ENCODE measurements around the gene LMBR1.
"Not testable (repeated sequence)": the region's sequence is repeated elsewhere in the genome, so short reads cannot be mapped to it uniquely, and the experiment has no call there.

LMBR1 gene

GRCh38 chr7:156759143-156759542 lies 133.8 kb downstream of the LMBR1 start:
- DNase-seq (ENCODE audit: low spot score): no peak

- no peak for DNase-seq (ENCODE audit: low spot score)
These were observed 138.8 kb downstream of the LMBR1 start for GRCh38 chr7:156754201-156754600.

- DNase-seq (ENCODE audit: low spot score): no peak
These were observed 139.4 kb downstream of the LMBR1 start for GRCh38 chr7:156753630-156754029.

- DNase-seq (ENCODE audit: low spot score): no peak
These were observed 139.8 kb downstream of the LMBR1 start for GRCh38 chr7:156753229-156753560.

- DNase-seq (ENCODE audit: low spot score): no peak
These were observed 140.4 kb downstream of the LMBR1 start for GRCh38 chr7:156752367-156753228.

- DNase-seq (ENCODE audit: low spot score): peak; percentile 2
These were observed 141.7 kb downstream of the LMBR1 start for GRCh38 chr7:156751319-156751718.

- no peak for DNase-seq (ENCODE audit: low spot score)
These were observed 145.3 kb downstream of the LMBR1 start for GRCh38 chr7:156747718-156748117.

GRCh38 chr7:156746891-156747290 lies 146.1 kb downstream of the LMBR1 start:
- DNase-seq (ENCODE audit: low spot score): no peak

- no peak for DNase-seq (ENCODE audit: low spot score)
These were observed 153.4 kb downstream of the LMBR1 start for GRCh38 chr7:156739596-156739995.

- no peak for DNase-seq (ENCODE audit: low spot score)
These were observed 157.1 kb downstream of the LMBR1 start for GRCh38 chr7:156735851-156736250.

GRCh38 chr7:156733638-156734037 lies 159.3 kb downstream of the LMBR1 start:
- DNase-seq (ENCODE audit: low spot score): no peak

GRCh38 chr7:156732091-156732625 lies 160.8 kb downstream of the LMBR1 start:
- DNase-seq (ENCODE audit: low spot score): no peak

- no peak for DNase-seq (ENCODE audit: low spot score)
These were observed 161.3 kb downstream of the LMBR1 start for GRCh38 chr7:156731651-156732050.

GRCh38 chr7:156725936-156726335 lies 167.0 kb downstream of the LMBR1 start:
- DNase-seq (ENCODE audit: low spot score): no peak

GRCh38 chr7:156725073-156725472 lies 167.9 kb downstream of the LMBR1 start:
- no peak for DNase-seq (ENCODE audit: low spot score)

GRCh38 chr7:156722043-156722826 lies 170.7 kb downstream of the LMBR1 start:
- no peak for DNase-seq (ENCODE audit: low spot score)

GRCh38 chr7:156703773-156704482 lies 189.1 kb downstream of the LMBR1 start:
- no peak for DNase-seq (ENCODE audit: low spot score)

GRCh38 chr7:156703209-156703608 lies 189.8 kb downstream of the LMBR1 start:
- DNase-seq (ENCODE audit: low spot score): no peak

GRCh38 chr7:156702399-156702798 lies 190.6 kb downstream of the LMBR1 start:
- DNase-seq (ENCODE audit: low spot score): no peak

- DNase-seq (ENCODE audit: low spot score): not testable (repeated sequence)
These were observed 191.2 kb downstream of the LMBR1 start for GRCh38 chr7:156701787-156702186.

GRCh38 chr7:156698512-156698911 lies 194.5 kb downstream of the LMBR1 start:
- DNase-seq (ENCODE audit: low spot score): not testable (repeated sequence)

GRCh38 chr7:156697283-156697682 lies 195.7 kb downstream of the LMBR1 start:
- not testable (repeated sequence) for DNase-seq (ENCODE audit: low spot score)

Measured in CD4-positive, alpha-beta T cell treated with Interleukin-15 for 4 hours (primary cell).